HG03196 (cell line): ENCODE measurements around the gene TRABD2B.

Source experiments
- ATAC-seq: cut with Tn5 transposase; IDR thresholded peaks from one replicate; pipeline ENCODE4 v1.9.1; 2021; ENCODE audit not compliant: unreplicated experiment

Gene TRABD2B

GRCh38 chr1:47742890-47743760, 254.1 kb downstream of the TRABD2B start:
- no peak for ATAC-seq

- no peak for ATAC-seq
Observed at GRCh38 chr1:47738560-47739182, 258.5 kb downstream of the TRABD2B start.

GRCh38 chr1:47732489-47732888, 264.7 kb downstream of the TRABD2B start:
- ATAC-seq: no peak

GRCh38 chr1:47731730-47732129, 265.5 kb downstream of the TRABD2B start:
- no peak for ATAC-seq

GRCh38 chr1:47729685-47730084, 267.5 kb downstream of the TRABD2B start:
- ATAC-seq: no peak

GRCh38 chr1:47727697-47728085, 269.5 kb downstream of the TRABD2B start:
- ATAC-seq: no peak

- ATAC-seq: no peak
Observed at GRCh38 chr1:47727051-47727696, 270.0 kb downstream of the TRABD2B start.

- ATAC-seq: peak; percentile 89
Observed at GRCh38 chr1:47725992-47726855, 271.0 kb downstream of the TRABD2B start.

- no peak for ATAC-seq
Observed at GRCh38 chr1:47725511-47725991, 271.6 kb downstream of the TRABD2B start.

- no peak for ATAC-seq
Observed at GRCh38 chr1:47725000-47725473, 272.1 kb downstream of the TRABD2B start.

- ATAC-seq: no peak
Observed at GRCh38 chr1:47724432-47724999, 272.7 kb downstream of the TRABD2B start.

GRCh38 chr1:47722909-47723580, 274.1 kb downstream of the TRABD2B start:
- ATAC-seq: no peak

- no peak for ATAC-seq
Observed at GRCh38 chr1:47722101-47722500, 275.1 kb downstream of the TRABD2B start.

GRCh38 chr1:47720111-47720510, 277.1 kb downstream of the TRABD2B start:
- no peak for ATAC-seq

GRCh38 chr1:47717341-47717740, 279.8 kb downstream of the TRABD2B start:
- no peak for ATAC-seq

- no peak for ATAC-seq
Observed at GRCh38 chr1:47713975-47714767, 283.0 kb downstream of the TRABD2B start.

GRCh38 chr1:47713333-47713953, 283.7 kb downstream of the TRABD2B start:
- ATAC-seq: no peak

GRCh38 chr1:47712596-47713299, 284.4 kb downstream of the TRABD2B start:
- ATAC-seq: no peak
